H1 (cell line): ENCODE results near the gene GOLGA8A. TPM values are rescaled to one million over a fixed set of nuclear protein-coding genes. Genes with fewer than 3 reads are reported as not detected.

ENCODE experiments used
- CTCF ChIA-PET: fragments of 300-600 bp; sonication (Branson Sonifier 250); formaldehyde crosslinking; loops from one replicate; lab custom pipeline; 2021; ENCODE audit not compliant: partially characterized antibody; lab: Charles Lee
- POLR2A ChIA-PET: fragments of 300-600 bp; sonication (Branson Sonifier 250); formaldehyde crosslinking; loops from one replicate; lab custom pipeline; 2021; ENCODE audit warnings: inconsistent platforms; ENCODE audit not compliant: partially characterized antibody; lab: Charles Lee
- DNase-seq, 2 experiments: peaks; one replicate each; pipeline versions ENCODE4 v3.0.0 to v3.0.0-alpha.2; 2010 to 2022; ENCODE audit warnings: low spot score in 2 of 2, low read depth in 1 of 2, mixed read lengths in 1 of 2
- FAIRE-seq: peaks from 2 replicates; lab custom pipeline; 2011; peaks lifted over from hg19 to GRCh38; lab: Jason Lieb, UNC
- H2AFZ ChIP-seq: 2 replicates; pipeline ENCODE4 v1.8.1; 2012; ENCODE audit warnings: low read length, inconsistent platforms
- H2AK5ac ChIP-seq: 2 replicates; pipeline ENCODE4 v1.6.1; 2013; ENCODE audit warnings: low read depth, low read length
- H2BK120ac ChIP-seq: replicated peaks from 2 replicates; pipeline ENCODE3; 2013; ENCODE audit warnings: low read depth, low read length, inconsistent platforms
- H2BK12ac ChIP-seq: 2 replicates; pipeline ENCODE4 v1.6.1; 2013; ENCODE audit warnings: low read depth, low read length
- H2BK15ac ChIP-seq: 2 replicates; pipeline ENCODE4 v1.6.1; 2013; ENCODE audit warnings: low read length
- H2BK20ac ChIP-seq: 2 replicates; pipeline ENCODE4 v1.6.1; 2013; ENCODE audit warnings: low read length
- H2BK5ac ChIP-seq: 2 replicates; pipeline ENCODE4 v1.6.1; 2013; ENCODE audit warnings: low read depth, low read length
- H3K14ac ChIP-seq: 2 replicates; pipeline ENCODE4 v1.6.1; 2013; ENCODE audit warnings: inconsistent platforms; ENCODE audit not compliant: insufficient read length
- H3K18ac ChIP-seq: 2 replicates; pipeline ENCODE4 v1.6.1; 2013; ENCODE audit warnings: low read length; ENCODE audit errors: extremely low read depth
- H3K23ac ChIP-seq: 2 replicates; pipeline ENCODE4 v1.6.1; 2013; ENCODE audit warnings: inconsistent platforms; ENCODE audit not compliant: insufficient read length
- H3K23me2 ChIP-seq: 2 replicates; pipeline ENCODE4 v1.6.1; 2013; ENCODE audit warnings: low read depth, low read length
- H3K27ac ChIP-seq: 2 replicates; pipeline ENCODE4 v1.6.1; 2011; ENCODE audit warnings: low read depth, low read length, inconsistent platforms
- H3K27me3 ChIP-seq, 4 experiments: replicated peaks in 1 of 4; 1 replicate in 1 of 4; 2 replicates in 3 of 4; pipeline versions ENCODE4 v1.6.1 to v1.8.1; 2011 to 2013; ENCODE audit warnings: low read length in 3 of 4, mild to moderate bottlenecking in 3 of 4, inconsistent platforms in 2 of 4, mixed read lengths in 2 of 4, moderate library complexity in 1 of 4; ENCODE audit not compliant: control insufficient read depth in 3 of 4, insufficient read depth in 3 of 4; ENCODE audit errors: extremely low read depth in 1 of 4
- H3K36me3 ChIP-seq, 4 experiments: 2 replicates each; pipeline versions ENCODE4 v1.6.1 to v1.8.1; 2011 to 2013; ENCODE audit warnings: mild to moderate bottlenecking in 4 of 4, low read length in 3 of 4, moderate library complexity in 2 of 4, control low read depth in 1 of 4, inconsistent platforms in 1 of 4; ENCODE audit not compliant: insufficient read depth in 4 of 4, control insufficient read depth in 2 of 4
- H3K4ac ChIP-seq: replicated peaks from 2 replicates; pipeline ENCODE3; 2013; ENCODE audit warnings: low read length, low read depth, mixed read lengths, inconsistent platforms; ENCODE audit not compliant: insufficient read length
- H3K4me1 ChIP-seq, 4 experiments: replicated peaks in 1 of 4; 1 replicate in 1 of 4; 2 replicates in 3 of 4; pipeline versions ENCODE4 v1.6.1 to v1.8.1; 2011 to 2013; ENCODE audit warnings: low read length in 3 of 4, inconsistent platforms in 2 of 4, mixed read lengths in 1 of 4; ENCODE audit not compliant: insufficient read depth in 4 of 4, control insufficient read depth in 3 of 4
- H3K4me2 ChIP-seq, 2 experiments: 2 replicates each; pipeline versions ENCODE4 v1.6.1 to v1.8.1; 2011 to 2013; ENCODE audit warnings: low read depth in 2 of 2, low read length in 2 of 2, control low read depth in 1 of 2, inconsistent platforms in 1 of 2, mild to moderate bottlenecking in 1 of 2; ENCODE audit not compliant: insufficient read depth in 1 of 2
- H3K4me3 ChIP-seq, 4 experiments: fragments of 200-600, 300-600 bp in 1 of 4; sonication (generic), shearing (Covaris generic), sonication (Bioruptor Twin) in 1 of 4; 2 replicates each; pipeline versions ENCODE4 v1.5.1 to v1.8.1; 2011 to 2016; ENCODE audit warnings: low read length in 4 of 4, low read depth in 3 of 4, control low read depth in 2 of 4, inconsistent platforms in 2 of 4, mild to moderate bottlenecking in 2 of 4, mixed read lengths in 1 of 4, moderate library complexity in 1 of 4; ENCODE audit not compliant: insufficient read depth in 2 of 4; ENCODE audit errors: extremely low read depth in 1 of 4
- H3K56ac ChIP-seq: replicated peaks from 2 replicates; pipeline ENCODE3; 2013; ENCODE audit warnings: low read depth, mild to moderate bottlenecking, mixed read lengths, low read length, inconsistent platforms; ENCODE audit not compliant: insufficient read length
- H3K79me1 ChIP-seq: 2 replicates; pipeline ENCODE4 v1.6.1; 2013; ENCODE audit warnings: low read depth, low read length, control low read depth
- H3K79me2 ChIP-seq, 2 experiments: 2 replicates each; pipeline versions ENCODE4 v1.6.1 to v1.8.1; 2012 to 2013; ENCODE audit warnings: low read length in 2 of 2, mild to moderate bottlenecking in 2 of 2, inconsistent platforms in 1 of 2; ENCODE audit not compliant: insufficient read depth in 2 of 2, control insufficient read depth in 1 of 2
- H3K9ac ChIP-seq, 4 experiments: replicated peaks in 1 of 4; 1 replicate in 1 of 4; 2 replicates in 3 of 4; pipeline versions ENCODE4 v1.6.1 to v1.8.1; 2011 to 2013; ENCODE audit warnings: low read depth in 3 of 4, low read length in 3 of 4, control low read depth in 2 of 4, mild to moderate bottlenecking in 2 of 4, moderate library complexity in 2 of 4, inconsistent platforms in 1 of 4; ENCODE audit errors: extremely low read depth in 1 of 4
- H3K9me3 ChIP-seq, 2 experiments: 2 replicates each; pipeline versions ENCODE4 v1.6.1 to v1.8.1; 2012 to 2013; ENCODE audit warnings: mild to moderate bottlenecking in 2 of 2, moderate library complexity in 2 of 2, control low read depth in 1 of 2, inconsistent platforms in 1 of 2, low read depth in 1 of 2, low read length in 1 of 2, mixed read lengths in 1 of 2; ENCODE audit not compliant: insufficient read depth in 2 of 2
- H4K20me1 ChIP-seq, 2 experiments: replicated peaks in 1 of 2; 2 replicates each; pipeline versions ENCODE3 to v1.8.1; 2011 to 2013; ENCODE audit warnings: inconsistent platforms in 2 of 2, low read length in 2 of 2, mild to moderate bottlenecking in 1 of 2; ENCODE audit not compliant: insufficient read depth in 2 of 2, control insufficient read depth in 1 of 2
- H4K5ac ChIP-seq: 2 replicates; pipeline ENCODE4 v1.6.1; 2013; ENCODE audit warnings: low read length, low read depth, mixed read lengths, inconsistent platforms; ENCODE audit not compliant: insufficient read length
- H4K8ac ChIP-seq: 2 replicates; pipeline ENCODE4 v1.8.0; 2013; ENCODE audit warnings: mild to moderate bottlenecking, moderate library complexity, low read length, inconsistent platforms; ENCODE audit not compliant: insufficient read depth; ENCODE audit errors: extremely low read depth
- H4K91ac ChIP-seq: replicated peaks from 2 replicates; pipeline ENCODE3; 2013; ENCODE audit warnings: low read length, mixed read lengths, inconsistent platforms; ENCODE audit not compliant: insufficient read length
- CEBPB ChIP-seq: IDR thresholded peaks from 2 replicates; pipeline ENCODE4 v1.6.1; 2012; ENCODE audit warnings: low read depth, low read length
- KDM5A ChIP-seq: fragments of 200-600 bp; IDR thresholded peaks from 2 replicates; pipeline ENCODE4 v1.7.1; 2012; ENCODE audit warnings: mild to moderate bottlenecking, low read length, inconsistent platforms, mixed read lengths
- SUZ12 ChIP-seq: fragments of 200-600 bp; sonication (generic); IDR thresholded peaks from 2 replicates; pipeline ENCODE4 v1.6.1; 2012; ENCODE audit warnings: mild to moderate bottlenecking, inconsistent platforms, low read length, moderate library complexity, mixed read lengths
- WGBS, 2 experiments: shearing (Covaris generic) in 1 of 2; methylation state at CpG; one replicate each; pipeline versions ENCODE4 v1.1.6 to v1.1.7; 2013 to 2015; ENCODE audit warnings: low lambda C conversion rate in 2 of 2, mixed read lengths in 2 of 2, inconsistent platforms in 1 of 2, low coverage in 1 of 2, missing lambda C conversion rate in 1 of 2; ENCODE audit not compliant: insufficient replicate concordance in 2 of 2, insufficient coverage in 1 of 2, insufficient read length in 1 of 2; ENCODE audit errors: extremely low coverage in 1 of 2, missing lambda C conversion rate in 1 of 2; 5-methylcytosine and 5-hydroxymethylcytosine counted together
- polyA plus RNA-seq, 7 experiments: library from polyadenylated mRNA; depleted of rRNA in 3 of 7; stranded (reverse) in 5 of 7; unstranded in 2 of 7; fragments of >200 nt in 5 of 7; fragments of 200-250 nt in 2 of 7; gene quantifications; 1 replicate in 5 of 7; 2 replicates in 1 of 7; 4 replicates in 1 of 7; pipeline versions ENCODE4 v1.2.1 to v1.2.3, GENCODE V29; 2011 to 2013; ENCODE audit warnings: missing spikeins in 2 of 7, mixed read lengths in 2 of 7
- total RNA-seq: library from RNA; stranded (reverse); fragmentation: NEBNext Ultra II Directional; extraction: Animal tissue kit (Norgen Biotek cat#: 25700); gene quantifications from 2 replicates; pipeline ENCODE4 v1.2.1, GENCODE V29; 2021

The GOLGA8A gene
- total and polyA plus RNA-seq, 2 of the 8 experiments (the other 6 are each of a cell fraction or from before 2014, with no cell fraction given), result 5.5 to 20.0 TPM

DNA sequence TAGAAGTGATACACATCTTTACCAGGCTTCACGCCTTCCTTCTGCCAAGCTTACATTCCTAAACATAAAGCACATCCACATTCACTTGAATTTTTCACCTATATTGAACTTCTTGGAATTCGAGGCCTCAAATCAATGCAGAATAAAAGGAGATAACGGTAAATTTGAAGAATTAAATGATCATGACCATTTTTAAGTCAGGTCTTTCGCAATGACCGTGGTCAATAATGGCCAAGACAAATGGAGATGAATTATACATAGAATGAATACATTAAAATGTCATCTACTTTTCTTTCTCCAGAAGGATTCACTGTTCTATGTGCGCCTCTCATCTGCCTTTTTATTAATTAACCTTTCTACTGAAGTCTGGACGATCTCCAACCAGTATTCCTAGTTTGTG, 5.3 kb upstream of the GOLGA8A start:
- H3K23me2 ChIP-seq, result no peaks in the 10 kb centered on the region
- H4K5ac ChIP-seq, result no peak overlapping the region
- no peak overlapping the region for H3K4me3 ChIP-seq
- no peak overlapping the region for H3K4ac ChIP-seq
- no peaks in the 10 kb centered on the region for H3K36me3 ChIP-seq
- no peak overlapping the region for H2BK20ac ChIP-seq
- H3K4me1 ChIP-seq, result no peaks in the 10 kb centered on the region
- H3K9me3 ChIP-seq, result peaks cover 0 to 2% of the 10 kb centered on the region in 2 experiments; a peak in 2 of 4 replicates
- no peaks in the 10 kb centered on the region for H3K79me2 ChIP-seq
- H3K14ac ChIP-seq, result no peak overlapping the region
- H3K4me2 ChIP-seq, result no peak overlapping the region
- H2AFZ ChIP-seq, result no peak overlapping the region
- H3K18ac ChIP-seq, result no peak overlapping the region
- H3K27ac ChIP-seq, result no peak overlapping the region
- no peak for DNase-seq
- no peak overlapping the region for H2BK12ac ChIP-seq
- WGBS, 2 experiments, result 86% methylated on average over 7 of the region's 7 CpGs; no CpG with 5 or more reads in 1 of the 2 experiments
- no peak for TF ChIP-seq KDM5A
- TF ChIP-seq CEBPB, result peak; percentile 37; the same call in 1 of the 2 replicates
- no peak for TF ChIP-seq SUZ12
- no peak overlapping the region for H2BK5ac ChIP-seq
- FAIRE-seq, result no peak
- H4K20me1 ChIP-seq, result no peaks in the 10 kb centered on the region
- ChIA-PET CTCF (no interaction called here), POLR2A (no interaction called here)
- H3K79me1 ChIP-seq, result no peaks in the 10 kb centered on the region
- no peak overlapping the region for H2AK5ac ChIP-seq
- H4K91ac ChIP-seq, result no peak overlapping the region
- no peak overlapping the region for H2BK15ac ChIP-seq
- H3K56ac ChIP-seq, result no peak overlapping the region
- H3K9ac ChIP-seq, result no peak overlapping the region
- H3K23ac ChIP-seq, result no peak overlapping the region
- H2BK120ac ChIP-seq, result no peak overlapping the region
- peaks cover 3 to 10% (median 3%) of the 10 kb centered on the region in 4 experiments; a peak in 6 of 7 replicates for H3K27me3 ChIP-seq
- no peak overlapping the region for H4K8ac ChIP-seq
